A172 (cell line): Measurements from ENCODE around the gene PPP1R36. TPM values are rescaled to one million over a fixed set of nuclear protein-coding genes. Genes with fewer than 3 reads are reported as not detected.

Experiments used
- total RNA-seq: library from RNA; depleted of rRNA; stranded (reverse); fragments of >200 nt; shearing (Covaris generic); gene quantifications from 2 replicates; pipeline ENCODE4 v1.2.3, GENCODE V29; 2014; rRNA removed

PPP1R36 gene
- total RNA-seq, 1 experiment from 2014 or later = not detected

Other genes with a start within 250 kb of the PPP1R36 start
- gene MTHFD1, start 161.6 kb upstream of the PPP1R36 start, total RNA-seq = 29.6 and 48.2 TPM in 2 replicates
- gene AKAP5, start 84.5 kb upstream of the PPP1R36 start, total RNA-seq = 1.6 and 1.9 TPM in 2 replicates
- gene ZBTB25, start 46.1 kb upstream of the PPP1R36 start, total RNA-seq = 1.1 and 2.2 TPM in 2 replicates
- gene ZBTB1, start 45.2 kb upstream of the PPP1R36 start, total RNA-seq = 33.3 and 37.8 TPM in 2 replicates
- gene HSPA2, start 9.2 kb upstream of the PPP1R36 start, total RNA-seq = 0.05 TPM in 1 of 2 replicates, not detected in the other
- gene PLEKHG3, start 154.5 kb downstream of the PPP1R36 start, total RNA-seq = 11.2 and 12.3 TPM in 2 replicates